Erythroblast (primary cell): ENCODE measurements around the gene ADPRHL1.

Experiments
- GATA1 ChIP-seq: IDR thresholded peaks from 2 replicates; pipeline ENCODE4 v1.6.1; 2011; ENCODE audit warnings: low read depth, mild to moderate bottlenecking, control low read depth, low read length, moderate library complexity
- POLR2A ChIP-seq: IDR thresholded peaks from 2 replicates; pipeline ENCODE4 v1.6.1; 2011; ENCODE audit warnings: mild to moderate bottlenecking, low read length

- TF ChIP-seq POLR2A (no peak), GATA1 (no peak)
Measured at GRCh38 chr13:113429608-113429985, 23.7 kb downstream of the ADPRHL1 start.
